HepG2 (cell line): ENCODE measurements around the gene ZFP14. TPM values are rescaled to one million over a fixed set of nuclear protein-coding genes. Genes with fewer than 3 reads are reported as not detected.
A peak's percentile ranks its signal among the peaks of the same experiment; 100 is the strongest.

Source experiments
- BRCA1 ChIP-seq: sonication (generic); formaldehyde crosslinking; IDR thresholded peaks from 2 replicates; pipeline ENCODE4 v1.4.0; 2020; ENCODE audit warnings: missing genetic modification reagents
- CTCF ChIP-seq: sonication (generic); formaldehyde crosslinking; IDR thresholded peaks from 2 replicates; pipeline ENCODE4 v1.5.0; 2020; ENCODE audit warnings: mild to moderate bottlenecking, missing genetic modification reagents, moderate library complexity
- GLI4 ChIP-seq: sonication (generic); formaldehyde crosslinking; IDR thresholded peaks from 2 replicates; pipeline ENCODE4 v1.5.1; 2020; ENCODE audit warnings: missing genetic modification reagents, mild to moderate bottlenecking, moderate library complexity, borderline replicate concordance
- HIVEP1 ChIP-seq: sonication (generic); formaldehyde crosslinking; IDR thresholded peaks from 2 replicates; pipeline ENCODE4 v1.4.0; 2020; ENCODE audit warnings: mild to moderate bottlenecking, missing genetic modification reagents
- KDM5A ChIP-seq: fragments of 200-600 bp; sonication (generic); IDR thresholded peaks from 2 replicates; pipeline ENCODE4 v1.7.0; 2018; ENCODE audit warnings: antibody characterized with exemption, mild to moderate bottlenecking, low read length, borderline replicate concordance
- KMT2B ChIP-seq: IDR thresholded peaks from 2 replicates; pipeline ENCODE4 v1.6.1; 2016; ENCODE audit warnings: missing genetic modification reagents, missing compliant biosample characterization
- MTERF4 ChIP-seq: sonication (generic); formaldehyde crosslinking; IDR thresholded peaks from 2 replicates; pipeline ENCODE4 v1.8.0; 2023; ENCODE audit warnings: mild to moderate bottlenecking, missing genetic modification reagents
- NFATC3 ChIP-seq: sonication (generic); formaldehyde crosslinking; IDR thresholded peaks from 2 replicates; pipeline ENCODE4 v1.5.1; 2020; ENCODE audit warnings: mild to moderate bottlenecking, missing genetic modification reagents
- NFE2L2 ChIP-seq: fragments of 150-350 bp; IDR thresholded peaks from 2 replicates; pipeline ENCODE4 v1.6.1; 2014; ENCODE audit warnings: low read length
- NR2F1 ChIP-seq, 2 experiments: fragments of 450-650 bp in 1 of 2; formaldehyde crosslinking in 1 of 2; IDR thresholded peaks; 2 replicates each; pipeline versions ENCODE4 v1.5.0 to v1.6.1; 2016 to 2020; ENCODE audit warnings: mild to moderate bottlenecking in 1 of 2, missing compliant biosample characterization in 1 of 2, missing genetic modification reagents in 1 of 2, moderate library complexity in 1 of 2
- PTBP1 ChIP-seq: fragments of 200-400 bp; formaldehyde crosslinking; IDR thresholded peaks from 2 replicates; pipeline ENCODE4 v1.6.1; 2018; ENCODE audit warnings: low read length, low read depth; ENCODE audit not compliant: poor library complexity, severe bottlenecking
- SRSF1 ChIP-seq: fragments of 200-400 bp; formaldehyde crosslinking; optimal IDR thresholded peaks from 2 replicates; pipeline ENCODE3; 2017; ENCODE audit warnings: mild to moderate bottlenecking, low read depth, low read length, moderate library complexity
- ZBTB33 ChIP-seq: sonication (generic); formaldehyde crosslinking; IDR thresholded peaks from 2 replicates; pipeline ENCODE4 v1.4.0; 2020; ENCODE audit warnings: missing genetic modification reagents
- ZFP36L2 ChIP-seq: sonication (generic); formaldehyde crosslinking; IDR thresholded peaks from 2 replicates; pipeline ENCODE4 v1.4.0; 2020; ENCODE audit warnings: missing genetic modification reagents
- ZNF101 ChIP-seq: sonication (generic); formaldehyde crosslinking; IDR thresholded peaks from 2 replicates; pipeline ENCODE4 v1.4.0; 2020; ENCODE audit warnings: mild to moderate bottlenecking, low read depth, missing genetic modification reagents, borderline replicate concordance
- ZNF18 ChIP-seq: sonication (generic); formaldehyde crosslinking; IDR thresholded peaks from 2 replicates; pipeline ENCODE4 v1.8.0; 2022; ENCODE audit warnings: mild to moderate bottlenecking, missing genetic modification reagents; ENCODE audit not compliant: insufficient replicate concordance
- ZNF513 ChIP-seq: sonication (generic); formaldehyde crosslinking; conservative IDR thresholded peaks from 2 replicates; pipeline ENCODE4 v1.5.0; 2020; ENCODE audit warnings: missing genetic modification reagents
- ZNF564 ChIP-seq: sonication (generic); formaldehyde crosslinking; IDR thresholded peaks from 2 replicates; pipeline ENCODE4 v1.8.1; 2023; ENCODE audit warnings: mild to moderate bottlenecking, missing genetic modification reagents
- polyA plus RNA-seq, 8 experiments: library from polyadenylated mRNA; depleted of rRNA in 3 of 8; stranded (reverse) in 7 of 8; unstranded in 1 of 8; fragments of >200 nt; fragmentation: Illumina TruSeq in 4 of 8; extraction: Trizol in 4 of 8; gene quantifications; 2 replicates each; pipeline versions ENCODE4 v1.2.1 to v1.2.3, GENCODE V29; 2011 to 2016; ENCODE audit warnings: low read depth in 4 of 8, missing spikeins in 1 of 8, mixed read lengths in 1 of 8; ENCODE audit not compliant: insufficient read depth in 1 of 8
- total RNA-seq, 5 experiments: library from RNA; depleted of rRNA; stranded (reverse); fragments of >200 nt; fragmentation: Illumina TruSeq; extraction: Trizol; gene quantifications; 2 replicates each; pipeline ENCODE4 v1.2.3, GENCODE V29; 2016; ENCODE audit warnings: low read depth in 1 of 5

Gene ZFP14
- total and polyA plus RNA-seq, 2 of the 13 experiments (the other 11 are each of a cell fraction or from before 2014, with no cell fraction given) = 2.0 to 5.0 TPM

- no peak for TF ChIP-seq ZNF18 (CRISPR knock-in tag)
- peak; percentile 76 for TF ChIP-seq KMT2B (CRISPR knock-in tag)
- no peak for TF ChIP-seq PTBP1
- peak; percentile 76 for TF ChIP-seq BRCA1 (CRISPR knock-in tag)
- no peak for TF ChIP-seq ZNF513 (CRISPR knock-in tag)
- no peak for TF ChIP-seq NFE2L2
- TF ChIP-seq MTERF4 (CRISPR knock-in tag) = no peak
- TF ChIP-seq CTCF = peak; percentile 40
- no peak for TF ChIP-seq ZNF564 (CRISPR knock-in tag)
- TF ChIP-seq NFATC3 (CRISPR knock-in tag) = no peak
- peak; percentile 97 for TF ChIP-seq SRSF1
- peak; percentile 52; the same call in 1 of the 2 replicates for TF ChIP-seq HIVEP1 (CRISPR knock-in tag)
- no peak for TF ChIP-seq GLI4 (CRISPR knock-in tag)
- peak; percentile 40; the same call in 1 of the 2 replicates for TF ChIP-seq KDM5A
- TF ChIP-seq ZBTB33 (CRISPR knock-in tag) = no peak
- no peak for TF ChIP-seq ZFP36L2
- peak in 1 of 2 experiments; percentile 48; a peak in 1 of 4 replicates for TF ChIP-seq NR2F1 (CRISPR knock-in tag; IDR thresholded peaks at IDR 0.05)
- TF ChIP-seq ZNF101 (CRISPR knock-in tag) = no peak
Observed at GRCh38 chr19:36378625-36379509, at the start of gene ZFP14 (continued).
